ENCODE data around the gene PACRGL.
"Not testable (repeated sequence)": the region's sequence is repeated elsewhere in the genome, so short reads cannot be mapped to it uniquely, and the experiment has no call there.

The PACRGL gene

GRCh38 chr4:20723019-20723418 lies 22.8 kb downstream of the PACRGL start:
- TF ChIP-seq, protein P1, sequence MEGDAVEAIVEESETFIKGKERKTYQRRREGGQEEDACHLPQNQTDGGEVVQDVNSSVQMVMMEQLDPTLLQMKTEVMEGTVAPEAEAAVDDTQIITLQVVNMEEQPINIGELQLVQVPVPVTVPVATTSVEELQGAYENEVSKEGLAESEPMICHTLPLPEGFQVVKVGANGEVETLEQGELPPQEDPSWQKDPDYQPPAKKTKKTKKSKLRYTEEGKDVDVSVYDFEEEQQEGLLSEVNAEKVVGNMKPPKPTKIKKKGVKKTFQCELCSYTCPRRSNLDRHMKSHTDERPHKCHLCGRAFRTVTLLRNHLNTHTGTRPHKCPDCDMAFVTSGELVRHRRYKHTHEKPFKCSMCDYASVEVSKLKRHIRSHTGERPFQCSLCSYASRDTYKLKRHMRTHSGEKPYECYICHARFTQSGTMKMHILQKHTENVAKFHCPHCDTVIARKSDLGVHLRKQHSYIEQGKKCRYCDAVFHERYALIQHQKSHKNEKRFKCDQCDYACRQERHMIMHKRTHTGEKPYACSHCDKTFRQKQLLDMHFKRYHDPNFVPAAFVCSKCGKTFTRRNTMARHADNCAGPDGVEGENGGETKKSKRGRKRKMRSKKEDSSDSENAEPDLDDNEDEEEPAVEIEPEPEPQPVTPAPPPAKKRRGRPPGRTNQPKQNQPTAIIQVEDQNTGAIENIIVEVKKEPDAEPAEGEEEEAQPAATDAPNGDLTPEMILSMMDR (IDR thresholded peaks at IDR 0.05; ENCODE audit: borderline replicate concordance, extremely low read depth, low read length, poor library complexity, severe bottlenecking): no peak
- no peak for TF ChIP-seq EZH2 (IDR thresholded peaks at IDR 0.05; ENCODE audit: borderline replicate concordance, low read depth, low read length, severe bottlenecking)
- DNase-seq (no peak), ATAC-seq (ENCODE audit: insufficient read depth, low read depth) (no peak)
- Histone ChIP-seq H4K20me1 (ENCODE audit: insufficient read depth, low read length) (no peaks in the 10 kb centered on the region), H3K9me3 (ENCODE audit: insufficient read depth, low read length, severe bottlenecking) (peaks cover 12% of the 10 kb centered on the region), H3K79me2 (ENCODE audit: insufficient read depth, low read length) (no peaks in the 10 kb centered on the region), H3K9ac (ENCODE audit: low read depth, low read length) (no peak overlapping the region), H3K4me2 (ENCODE audit: insufficient read depth, low read length) (no peak overlapping the region), H3K36me3 (ENCODE audit: insufficient read depth, low read length) (peaks cover 72% of the 10 kb centered on the region), H3K4me1 (ENCODE audit: insufficient read depth, low read length) (no peaks in the 10 kb centered on the region), H2AFZ (ENCODE audit: low read depth, low read length) (no peak overlapping the region), H3K4me3 (ENCODE audit: low read depth in 1 of 2, low read length in 2 of 2) (no peak overlapping the region), H3K27me3 (ENCODE audit: insufficient read depth, low read length, poor library complexity) (no peaks in the 10 kb centered on the region), H3K27ac (ENCODE audit: low read length) (no peak overlapping the region)

DNA sequence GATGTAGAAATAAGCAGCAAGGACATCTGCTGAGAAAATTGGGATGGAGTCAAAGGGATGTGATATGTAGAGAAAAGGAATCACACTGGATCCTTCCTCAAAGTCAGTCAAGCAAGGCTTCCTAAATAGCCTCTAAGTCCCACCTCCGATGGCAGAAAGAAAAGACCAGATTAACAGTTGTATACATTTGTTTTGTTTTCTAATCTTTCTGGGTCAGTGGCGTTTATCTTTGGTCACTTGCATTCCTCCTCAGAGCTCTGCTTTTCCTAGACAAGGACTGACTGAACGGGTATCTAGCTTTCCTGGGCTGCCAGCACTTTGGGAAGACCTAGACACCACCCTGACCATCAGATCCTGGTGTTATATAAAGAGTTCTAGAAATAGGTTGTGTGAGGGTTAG lies 23.2 kb downstream of the PACRGL start:
- Histone ChIP-seq H3K36me3 (ENCODE audit: insufficient read depth, low read length) (peaks cover 76% of the 10 kb centered on the region), H3K27me3 (ENCODE audit: insufficient read depth, low read length, poor library complexity) (no peaks in the 10 kb centered on the region), H3K79me2 (ENCODE audit: insufficient read depth, low read length) (no peaks in the 10 kb centered on the region), H3K4me2 (ENCODE audit: insufficient read depth, low read length) (no peak overlapping the region), H2AFZ (ENCODE audit: low read depth, low read length) (no peak overlapping the region), H3K9me3 (ENCODE audit: insufficient read depth, low read length, severe bottlenecking) (peaks cover 12% of the 10 kb centered on the region), H3K9ac (ENCODE audit: low read depth, low read length) (no peak overlapping the region), H4K20me1 (ENCODE audit: insufficient read depth, low read length) (no peaks in the 10 kb centered on the region), H3K4me1 (ENCODE audit: insufficient read depth, low read length) (no peaks in the 10 kb centered on the region), H3K27ac (ENCODE audit: low read length) (no peak overlapping the region), H3K4me3 (ENCODE audit: low read depth in 1 of 2, low read length in 2 of 2) (no peak overlapping the region)
- DNase-seq (no peak), ATAC-seq (ENCODE audit: insufficient read depth, low read depth) (no peak)
- no peak for TF ChIP-seq EZH2 (IDR thresholded peaks at IDR 0.05; ENCODE audit: borderline replicate concordance, low read depth, low read length, severe bottlenecking)
- TF ChIP-seq, protein P1 (IDR thresholded peaks at IDR 0.05; ENCODE audit: borderline replicate concordance, extremely low read depth, low read length, poor library complexity, severe bottlenecking): no peak

GRCh38 chr4:20724915-20725314 lies 24.7 kb downstream of the PACRGL start:
- H3K36me3 ChIP-seq (ENCODE audit: insufficient read depth, low read length): peaks cover 89% of the 10 kb centered on the region
- no peak overlapping the region for H3K4me2 ChIP-seq (ENCODE audit: insufficient read depth, low read length)
- DNase-seq (no peak), ATAC-seq (ENCODE audit: insufficient read depth, low read depth) (no peak)
- no peaks in the 10 kb centered on the region for H3K27me3 ChIP-seq (ENCODE audit: insufficient read depth, low read length, poor library complexity)
- no peaks in the 10 kb centered on the region for H3K79me2 ChIP-seq (ENCODE audit: insufficient read depth, low read length)
- TF ChIP-seq, protein P1 (IDR thresholded peaks at IDR 0.05; ENCODE audit: borderline replicate concordance, extremely low read depth, low read length, poor library complexity, severe bottlenecking): no peak
- TF ChIP-seq EZH2 (IDR thresholded peaks at IDR 0.05; ENCODE audit: borderline replicate concordance, low read depth, low read length, severe bottlenecking): no peak
- H3K9ac ChIP-seq (ENCODE audit: low read depth, low read length): no peak overlapping the region
- no peak overlapping the region for H2AFZ ChIP-seq (ENCODE audit: low read depth, low read length)
- H3K9me3 ChIP-seq (ENCODE audit: insufficient read depth, low read length, severe bottlenecking): peaks cover 12% of the 10 kb centered on the region
- no peaks in the 10 kb centered on the region for H4K20me1 ChIP-seq (ENCODE audit: insufficient read depth, low read length)
- H3K4me3 ChIP-seq (ENCODE audit: low read depth in 1 of 2, low read length in 2 of 2): no peak overlapping the region
- H3K27ac ChIP-seq (ENCODE audit: low read length): no peak overlapping the region
- no peaks in the 10 kb centered on the region for H3K4me1 ChIP-seq (ENCODE audit: insufficient read depth, low read length)

DNA sequence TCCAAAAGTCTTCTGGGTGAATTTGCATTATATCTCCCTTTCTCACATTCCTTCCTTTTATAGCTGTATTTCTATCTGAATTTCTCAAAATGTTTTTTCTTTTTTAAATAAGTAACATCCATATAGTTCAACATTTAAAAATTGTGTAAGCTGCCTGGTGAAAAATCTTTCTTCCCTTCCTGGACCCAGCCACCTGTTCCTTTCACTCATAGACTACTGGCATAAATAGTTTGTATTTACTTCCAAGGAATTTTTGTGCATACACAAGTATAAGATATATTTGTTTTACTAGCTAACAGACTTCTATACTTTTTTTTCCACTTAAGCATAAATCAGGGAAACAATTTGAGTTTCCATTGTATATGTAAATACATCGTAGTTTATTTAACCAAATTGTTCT lies 35.7 kb downstream of the PACRGL start:
- Histone ChIP-seq H3K9me3 (ENCODE audit: insufficient read depth, low read length, severe bottlenecking) (peaks cover 24% of the 10 kb centered on the region), H3K36me3 (ENCODE audit: insufficient read depth, low read length) (peaks cover 62% of the 10 kb centered on the region), H3K27me3 (ENCODE audit: insufficient read depth, low read length, poor library complexity) (no peaks in the 10 kb centered on the region)

GRCh38 chr4:20746000-20746399 lies 45.7 kb downstream of the PACRGL start:
- not testable (repeated sequence) for H3K27me3 ChIP-seq (ENCODE audit: insufficient read depth, low read length, poor library complexity); H3K9me3 ChIP-seq (ENCODE audit: insufficient read depth, low read length, severe bottlenecking); ATAC-seq (ENCODE audit: insufficient read depth, low read depth); H4K20me1 ChIP-seq (ENCODE audit: insufficient read depth, low read length); H3K4me3 ChIP-seq (ENCODE audit: low read depth in 1 of 2, low read length in 2 of 2); H3K4me1 ChIP-seq (ENCODE audit: insufficient read depth, low read length); H3K4me2 ChIP-seq (ENCODE audit: insufficient read depth, low read length); H3K36me3 ChIP-seq (ENCODE audit: insufficient read depth, low read length); H2AFZ ChIP-seq (ENCODE audit: low read depth, low read length); H3K79me2 ChIP-seq (ENCODE audit: insufficient read depth, low read length); H3K27ac ChIP-seq (ENCODE audit: low read length); DNase-seq; H3K9ac ChIP-seq (ENCODE audit: low read depth, low read length)

More for the DNA sequence above, 35.7 kb downstream of the PACRGL start:
- Histone ChIP-seq H4K20me1 (ENCODE audit: insufficient read depth, low read length) (no peaks in the 10 kb centered on the region), H3K79me2 (ENCODE audit: insufficient read depth, low read length) (no peaks in the 10 kb centered on the region), H3K27ac (ENCODE audit: low read length) (no peak overlapping the region), H3K4me1 (ENCODE audit: insufficient read depth, low read length) (no peaks in the 10 kb centered on the region), H3K4me3 (ENCODE audit: low read depth in 1 of 2, low read length in 2 of 2) (no peak overlapping the region), H2AFZ (ENCODE audit: low read depth, low read length) (no peak overlapping the region), H3K4me2 (ENCODE audit: insufficient read depth, low read length) (no peak overlapping the region), H3K9ac (ENCODE audit: low read depth, low read length) (no peak overlapping the region)
- TF ChIP-seq, protein P1 (IDR thresholded peaks at IDR 0.05; ENCODE audit: borderline replicate concordance, extremely low read depth, low read length, poor library complexity, severe bottlenecking): no peak
- no peak for TF ChIP-seq EZH2 (IDR thresholded peaks at IDR 0.05; ENCODE audit: borderline replicate concordance, low read depth, low read length, severe bottlenecking)
- no peak for ATAC-seq (ENCODE audit: insufficient read depth, low read depth)
- no peak for DNase-seq

Measured in DND-41 (cell line).